ENCODE results near the gene HOMEZ. TPM values are rescaled to one million over a fixed set of nuclear protein-coding genes. Genes with fewer than 3 reads are reported as not detected.

Gene HOMEZ
- total RNA-seq, 1 experiment from 2014 or later = 18.2 TPM

DNA sequence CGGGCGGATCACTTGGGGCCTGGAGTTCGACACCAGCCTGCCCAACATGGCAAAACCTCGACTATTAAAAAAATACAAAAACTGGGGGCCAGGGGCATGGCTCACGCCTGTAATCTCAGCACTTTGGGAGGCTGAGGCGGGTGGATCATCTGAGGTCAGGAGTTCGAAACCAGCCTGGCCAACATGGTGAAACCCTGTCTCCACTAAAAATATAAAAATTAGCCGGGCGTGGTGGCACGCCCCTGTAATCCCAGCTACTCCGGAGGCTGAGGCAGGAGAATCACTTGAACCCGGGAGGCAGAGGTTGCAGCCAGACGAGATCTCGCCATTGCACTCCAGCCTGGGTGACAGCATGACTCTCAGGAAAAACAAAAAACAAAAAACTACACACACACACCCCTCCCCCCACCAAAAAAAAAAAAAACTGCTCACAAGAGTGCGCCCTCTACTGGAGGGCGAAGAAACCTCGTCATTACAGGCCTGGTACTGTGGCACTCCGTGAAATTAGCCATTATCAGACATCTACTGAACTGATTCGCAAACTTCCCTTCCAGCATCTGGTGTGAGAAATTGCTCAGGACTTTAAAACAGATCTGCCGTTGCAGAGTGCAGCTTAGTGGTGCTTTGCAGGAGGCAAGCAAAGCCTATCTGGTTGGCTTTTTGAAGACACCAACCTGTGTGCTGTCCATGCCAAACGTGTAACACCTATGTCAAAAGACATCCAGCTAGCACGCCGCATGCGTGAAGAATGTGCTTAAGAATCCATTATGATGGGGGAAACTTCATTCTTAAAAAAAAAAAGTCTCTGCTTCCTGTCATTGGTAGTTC is 9.0 kb upstream of the HOMEZ start (continued):
- TF ChIP-seq CTCF (IDR thresholded peaks at IDR 0.05 in 2 of 3, conservative IDR thresholded peaks at IDR 0.05 in 1 of 3; ENCODE audit: borderline replicate concordance in 1 of 3, insufficient read depth in 1 of 3, low read depth in 2 of 3, low read length in 2 of 3) (peak; percentile 41 to 87 (median 83); a peak in 5 of 6 replicates), RAD21 (IDR thresholded peaks at IDR 0.05; ENCODE audit: low read depth) (peak; percentile 40; the same call in 1 of the 2 replicates), ELF1 (IDR thresholded peaks at IDR 0.05; ENCODE audit: borderline replicate concordance, low read depth) (no peak), EGR1 (IDR thresholded peaks at IDR 0.05; ENCODE audit: low read depth) (no peak), EZH2 (IDR thresholded peaks at IDR 0.05) (no peak), SP1 (IDR thresholded peaks at IDR 0.05; ENCODE audit: low read depth) (no peak)
- TF ChIP-seq, protein P1, sequence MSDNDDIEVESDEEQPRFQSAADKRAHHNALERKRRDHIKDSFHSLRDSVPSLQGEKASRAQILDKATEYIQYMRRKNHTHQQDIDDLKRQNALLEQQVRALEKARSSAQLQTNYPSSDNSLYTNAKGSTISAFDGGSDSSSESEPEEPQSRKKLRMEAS (IDR thresholded peaks at IDR 0.05) = no peak

GRCh38 chr14:23286902-23287479 is 1.1 kb upstream of the HOMEZ start:
- ATAC-seq = no peak
- H3K9me3 ChIP-seq (ENCODE audit: control insufficient read depth in 1 of 2, insufficient read depth in 1 of 2, low read depth in 1 of 2, low read length in 2 of 2) = no peaks in the 10 kb centered on the region
- no peak overlapping the region for H2AFZ ChIP-seq (ENCODE audit: low read depth, low read length, poor library complexity, severe bottlenecking)
- DNase-seq (ENCODE audit: low read depth, low spot score) = no peak
- no peaks in the 10 kb centered on the region for H3K9me2 ChIP-seq (ENCODE audit: insufficient read depth)
- peak overlapping the region; percentile 96 for H3K9ac ChIP-seq (ENCODE audit: low read length)
- no peak for TF ChIP-seq SP1 (IDR thresholded peaks at IDR 0.05; ENCODE audit: low read depth)
- TF ChIP-seq ZFX (IDR thresholded peaks at IDR 0.05) = no peak
- peaks cover 10 to 14% of the 10 kb centered on the region in 2 experiments for H3K4me1 ChIP-seq (ENCODE audit: control insufficient read depth in 1 of 2, insufficient read depth in 2 of 2, low read length in 2 of 2)
- no peaks in the 10 kb centered on the region; a peak in 1 of 4 replicates for H3K36me3 ChIP-seq (ENCODE audit: control insufficient read depth in 1 of 2, insufficient read depth in 2 of 2, low read length in 2 of 2)
- peak overlapping the region; percentile 74 to 96 for H3K4me3 ChIP-seq (replicated peaks in 1 of 2; ENCODE audit: low read depth in 1 of 2, low read length in 2 of 2)
- no peaks in the 10 kb centered on the region for H4K20me1 ChIP-seq (ENCODE audit: insufficient read depth)
- H3K79me2 ChIP-seq (ENCODE audit: insufficient read depth, low read length) = peaks cover 20% of the 10 kb centered on the region
- no TSS peak for BruUV-seq (replicated peaks)
- RAD21 ChIA-PET (ENCODE audit: low non-redundant PET in 1 of 2, low total read pairs in 2 of 2, uncharacterized antibody in 2 of 2, unreplicated experiment in 2 of 2) = no interaction called here
- H3K4me2 ChIP-seq (ENCODE audit: low read length) = peak overlapping the region; percentile 92
- peak overlapping the region; percentile 77 for H3K27ac ChIP-seq (ENCODE audit: low read depth, low read length)
- POLR2A ChIA-PET = interaction anchor here (0.9 to 1.5 kb wide), 5 partner anchors 14 to 192 kb away, joined by 3 to 6 read pairs (median 3); partner anchors contain the start of genes ACIN1, BCL2L2 and C14orf119
- intact Hi-C loops (cut with micrococcal nuclease) = loop anchor here (1.0 kb wide), 1 partner anchor 34 kb away; the partner anchor contains the start of gene PABPN1
- H3K27me3 ChIP-seq (ENCODE audit: insufficient read depth, low read length) = no peaks in the 10 kb centered on the region
- CTCF ChIA-PET = interaction anchor here (0.8 to 4.7 kb wide), 6 partner anchors 7 to 166 kb away, joined by 3 to 27 read pairs (median 4); no protein-coding TSS in a partner anchor

Data from HCT116 (cell line).